ENCODE results near the gene ALAS1. TPM values are rescaled to one million over a fixed set of nuclear protein-coding genes. Genes with fewer than 3 reads are reported as not detected.

ALAS1 gene
- total and polyA plus RNA-seq, 2 of the 13 experiments (the other 11 are each of a cell fraction or from before 2014, with no cell fraction given), result 36.0 to 43.2 TPM

- TF ChIP-seq AHDC1 (CRISPR knock-in tag; IDR thresholded peaks at IDR 0.05; ENCODE audit: borderline replicate concordance), result peak; percentile 88
- TF ChIP-seq RXRB (CRISPR knock-in tag; IDR thresholded peaks at IDR 0.05; ENCODE audit: borderline replicate concordance), result peak; percentile 60
- TF ChIP-seq CC2D1A (CRISPR knock-in tag; IDR thresholded peaks at IDR 0.05), result no peak
- no peak for TF ChIP-seq ZSCAN31 (CRISPR knock-in tag; IDR thresholded peaks at IDR 0.05; ENCODE audit: low read depth)
- TF ChIP-seq ESRRA (CRISPR knock-in tag; IDR thresholded peaks at IDR 0.05; ENCODE audit: low read depth), result peak; percentile 90
- TF ChIP-seq SMAD3 (CRISPR knock-in tag; IDR thresholded peaks at IDR 0.05), result no peak; the same call in 1 of the 2 replicates
- no peak for TF ChIP-seq HCFC1 (IDR thresholded peaks at IDR 0.05; ENCODE audit: low read depth, low read length)
- TF ChIP-seq ZSCAN22 (CRISPR knock-in tag; IDR thresholded peaks at IDR 0.05), result no peak
- no peak for TF ChIP-seq SMYD3 (CRISPR knock-in tag; IDR thresholded peaks at IDR 0.05)
- no peak for TF ChIP-seq ZNF562 (CRISPR knock-in tag; IDR thresholded peaks at IDR 0.05; ENCODE audit: borderline replicate concordance)
- no peak for TF ChIP-seq PCBP2 (optimal IDR thresholded peaks at IDR 0.05; ENCODE audit: low read depth, low read length, poor library complexity, severe bottlenecking)
- TF ChIP-seq NFE2L1 (CRISPR knock-in tag; IDR thresholded peaks at IDR 0.05; ENCODE audit: borderline replicate concordance), result no peak
- TF ChIP-seq SP140L (CRISPR knock-in tag; IDR thresholded peaks at IDR 0.05; ENCODE audit: borderline replicate concordance), result no peak
- TF ChIP-seq MLLT10 (CRISPR knock-in tag; IDR thresholded peaks at IDR 0.05), result no peak
- no peak for TF ChIP-seq ZNF234 (CRISPR knock-in tag; conservative IDR thresholded peaks at IDR 0.05)
- TF ChIP-seq AKAP8 (CRISPR knock-in tag; IDR thresholded peaks at IDR 0.05), result no peak
- TF ChIP-seq MIER3 (CRISPR knock-in tag; IDR thresholded peaks at IDR 0.05; ENCODE audit: borderline replicate concordance), result peak; percentile 16; the same call in 1 of the 2 replicates
- TF ChIP-seq NCOA1 (CRISPR knock-in tag; IDR thresholded peaks at IDR 0.05), result no peak
- TF ChIP-seq TBX2 (CRISPR knock-in tag; IDR thresholded peaks at IDR 0.05; ENCODE audit: borderline replicate concordance), result peak; percentile 86
- no peak for TF ChIP-seq ZNF558 (CRISPR knock-in tag; IDR thresholded peaks at IDR 0.05; ENCODE audit: borderline replicate concordance)
- TF ChIP-seq ZSCAN25 (CRISPR knock-in tag; IDR thresholded peaks at IDR 0.05), result peak; percentile 57; the same call in 1 of the 2 replicates
- TF ChIP-seq YEATS2 (CRISPR knock-in tag; IDR thresholded peaks at IDR 0.05; ENCODE audit: borderline replicate concordance), result peak; percentile 31; the same call in 1 of the 2 replicates
- TF ChIP-seq E2F1 (CRISPR knock-in tag; IDR thresholded peaks at IDR 0.05), result no peak
- no peak for TF ChIP-seq XBP1 (CRISPR knock-in tag; IDR thresholded peaks at IDR 0.05)
- no peak for TF ChIP-seq ZNF720 (CRISPR knock-in tag; IDR thresholded peaks at IDR 0.05)
- no peak for TF ChIP-seq TRIM24 (CRISPR knock-in tag; IDR thresholded peaks at IDR 0.05)
Observed at GRCh38 chr3:52176951-52177700, 20.8 kb upstream of the ALAS1 start (continued).

Data from HepG2 (cell line).